Loucy (cell line): ENCODE measurements around the gene ADCY2.

ENCODE experiments used
- H2AFZ ChIP-seq: fragments of 200-600 bp; sonication (generic); 2 replicates; pipeline ENCODE4 v1.6.0; 2016; ENCODE audit warnings: antibody characterized with exemption, mild to moderate bottlenecking, low read length, moderate library complexity
- H3F3A ChIP-seq: fragments of 200-600 bp; 2 replicates; pipeline ENCODE4 v1.6.0; 2016; ENCODE audit warnings: antibody characterized with exemption, low read depth, mild to moderate bottlenecking
- H3K27me3 ChIP-seq: fragments of 200-600 bp; sonication (generic); 2 replicates; pipeline ENCODE4 v1.6.1; 2014; ENCODE audit warnings: low read length, mild to moderate bottlenecking; ENCODE audit not compliant: insufficient read depth, poor library complexity, severe bottlenecking
- H3K36me3 ChIP-seq: fragments of 200-600 bp; sonication (generic); 2 replicates; pipeline ENCODE4 v1.6.1; 2016; ENCODE audit warnings: low read length; ENCODE audit not compliant: insufficient read depth
- H3K4me1 ChIP-seq: fragments of 200-600 bp; sonication (generic); 2 replicates; pipeline ENCODE4 v1.5.1; 2014; ENCODE audit warnings: low read length, mild to moderate bottlenecking; ENCODE audit not compliant: insufficient read depth, poor library complexity, severe bottlenecking
- H3K4me2 ChIP-seq: fragments of 200-600 bp; sonication (generic); 2 replicates; pipeline ENCODE4 v1.6.0; 2014; ENCODE audit warnings: antibody characterized with exemption, low read length, low read depth, mild to moderate bottlenecking; ENCODE audit not compliant: poor library complexity, severe bottlenecking
- H3K4me3 ChIP-seq: fragments of 200-600 bp; sonication (generic); 2 replicates; pipeline ENCODE4 v1.5.1; 2014; ENCODE audit warnings: low read length, mild to moderate bottlenecking, mixed read lengths; ENCODE audit not compliant: poor library complexity, severe bottlenecking
- H3K79me2 ChIP-seq: fragments of 200-600 bp; sonication (generic); 2 replicates; pipeline ENCODE4 v1.6.1; 2014; ENCODE audit warnings: low read length; ENCODE audit not compliant: insufficient read depth
- H3K9ac ChIP-seq: fragments of 200-600 bp; sonication (generic); 2 replicates; pipeline ENCODE4 v1.6.0; 2014; ENCODE audit warnings: mild to moderate bottlenecking, low read depth, low read length, moderate library complexity; ENCODE audit not compliant: poor library complexity, severe bottlenecking
- H3K9me2 ChIP-seq: fragments of 200-600 bp; sonication (generic); replicated peaks from 2 replicates; pipeline ENCODE4 v1.6.1; 2016; ENCODE audit warnings: low read depth, low read length, mixed read lengths
- H3K9me3 ChIP-seq: fragments of 200-600 bp; sonication (generic); 2 replicates; pipeline ENCODE4 v1.6.1; 2014; ENCODE audit warnings: mild to moderate bottlenecking, antibody characterized with exemption, low read length, low read depth; ENCODE audit not compliant: insufficient read depth
- H4K20me1 ChIP-seq: fragments of 200-600 bp; sonication (generic); 2 replicates; pipeline ENCODE4 v1.6.0; 2014; ENCODE audit warnings: antibody characterized with exemption, low read length, mild to moderate bottlenecking; ENCODE audit not compliant: insufficient read depth, poor library complexity, severe bottlenecking
- CTCF ChIP-seq: fragments of 200-600 bp; sonication (generic); conservative IDR thresholded peaks from 2 replicates; pipeline ENCODE4 v1.5.1; 2014; ENCODE audit warnings: mild to moderate bottlenecking, antibody characterized with exemption, low read length
- EZH2phosphoT487 ChIP-seq: fragments of 200-600 bp; IDR thresholded peaks from 2 replicates; pipeline ENCODE4 v1.6.1; 2018; ENCODE audit warnings: antibody characterized with exemption, mild to moderate bottlenecking, moderate library complexity, borderline replicate concordance

Gene ADCY2

GRCh38 chr5:7367780-7368179 is 28.2 kb upstream of the ADCY2 start:
- H2AFZ ChIP-seq = no peak overlapping the region
- no peaks in the 10 kb centered on the region; the same call in 1 of the 2 replicates for H3K9me3 ChIP-seq
- no peaks in the 10 kb centered on the region for H3K9me2 ChIP-seq
- TF ChIP-seq EZH2phosphoT487 (no peak), CTCF (no peak)
- H3F3A ChIP-seq = no peaks in the 10 kb centered on the region
- H4K20me1 ChIP-seq = no peaks in the 10 kb centered on the region
- no peaks in the 10 kb centered on the region for H3K79me2 ChIP-seq
- H3K27me3 ChIP-seq = no peaks in the 10 kb centered on the region
- H3K9ac ChIP-seq = no peak overlapping the region
- no peaks in the 10 kb centered on the region for H3K36me3 ChIP-seq
- no peak overlapping the region for H3K4me2 ChIP-seq
- H3K4me3 ChIP-seq = no peak overlapping the region
- no peaks in the 10 kb centered on the region for H3K4me1 ChIP-seq

- H3K36me3 ChIP-seq = no peaks in the 10 kb centered on the region
- TF ChIP-seq EZH2phosphoT487 = no peak
- no peak for TF ChIP-seq CTCF
- no peaks in the 10 kb centered on the region for H3K79me2 ChIP-seq
These were observed 23.5 kb upstream of the ADCY2 start for GRCh38 chr5:7372399-7372798.

GRCh38 chr5:7374186-7374585 is 21.8 kb upstream of the ADCY2 start:
- Histone ChIP-seq H3K9ac (no peak overlapping the region), H3K27me3 (no peaks in the 10 kb centered on the region), H3K4me2 (no peak overlapping the region), H4K20me1 (no peaks in the 10 kb centered on the region), H3K9me2 (no peaks in the 10 kb centered on the region), H2AFZ (no peak overlapping the region), H3K4me1 (no peaks in the 10 kb centered on the region), H3F3A (no peaks in the 10 kb centered on the region), H3K79me2 (no peaks in the 10 kb centered on the region), H3K9me3 (no peaks in the 10 kb centered on the region), H3K36me3 (no peaks in the 10 kb centered on the region), H3K4me3 (no peak overlapping the region)
- no peak for TF ChIP-seq EZH2phosphoT487
- TF ChIP-seq CTCF = no peak

More at GRCh38 chr5:7372399-7372798, 23.5 kb upstream of the ADCY2 start:
- H3K4me3 ChIP-seq = no peak overlapping the region
- no peak overlapping the region for H3K9ac ChIP-seq
- no peaks in the 10 kb centered on the region for H4K20me1 ChIP-seq
- no peaks in the 10 kb centered on the region for H3F3A ChIP-seq
- H3K4me2 ChIP-seq = no peak overlapping the region
- H3K4me1 ChIP-seq = no peaks in the 10 kb centered on the region
- no peaks in the 10 kb centered on the region for H3K9me3 ChIP-seq
- no peaks in the 10 kb centered on the region for H3K27me3 ChIP-seq
- no peaks in the 10 kb centered on the region for H3K9me2 ChIP-seq
- no peak overlapping the region for H2AFZ ChIP-seq
